NCI-H1417 treated with DMSO at 0.1 percent for 48 hours (cell line): ENCODE data around the gene RGS11.

ENCODE experiments used
- DNase-seq: peaks from one replicate; lab custom pipeline; 2025; lab: John Stamatoyannopoulos, UW

RGS11 gene

DNA sequence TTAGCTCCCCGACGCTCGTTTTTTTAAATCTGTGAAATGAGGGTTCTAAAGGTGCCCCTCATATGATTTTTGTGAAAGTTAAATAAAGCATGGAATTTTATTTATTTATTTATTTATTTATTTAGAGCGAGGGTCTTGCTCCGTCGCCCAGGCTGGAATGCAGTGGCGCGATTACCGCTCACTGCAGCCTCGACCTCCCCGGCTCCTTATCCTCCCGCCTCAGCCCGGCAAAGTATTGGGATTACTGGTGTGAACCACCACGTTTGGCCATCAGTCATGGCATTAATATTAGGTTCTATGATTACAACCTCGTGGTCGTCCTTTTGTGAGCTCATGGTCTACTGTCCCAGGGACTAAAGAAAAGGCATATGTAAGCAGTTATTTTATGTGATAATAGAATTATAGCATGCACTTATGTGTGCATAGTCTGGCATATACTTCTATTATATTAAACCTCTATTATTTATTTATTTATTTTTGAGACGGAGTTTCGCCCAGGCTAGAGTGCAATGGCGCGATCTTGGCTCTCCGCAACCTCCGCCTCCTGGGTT is 45.9 kb downstream of the RGS11 start:
- DNase-seq, result no peak

DNA sequence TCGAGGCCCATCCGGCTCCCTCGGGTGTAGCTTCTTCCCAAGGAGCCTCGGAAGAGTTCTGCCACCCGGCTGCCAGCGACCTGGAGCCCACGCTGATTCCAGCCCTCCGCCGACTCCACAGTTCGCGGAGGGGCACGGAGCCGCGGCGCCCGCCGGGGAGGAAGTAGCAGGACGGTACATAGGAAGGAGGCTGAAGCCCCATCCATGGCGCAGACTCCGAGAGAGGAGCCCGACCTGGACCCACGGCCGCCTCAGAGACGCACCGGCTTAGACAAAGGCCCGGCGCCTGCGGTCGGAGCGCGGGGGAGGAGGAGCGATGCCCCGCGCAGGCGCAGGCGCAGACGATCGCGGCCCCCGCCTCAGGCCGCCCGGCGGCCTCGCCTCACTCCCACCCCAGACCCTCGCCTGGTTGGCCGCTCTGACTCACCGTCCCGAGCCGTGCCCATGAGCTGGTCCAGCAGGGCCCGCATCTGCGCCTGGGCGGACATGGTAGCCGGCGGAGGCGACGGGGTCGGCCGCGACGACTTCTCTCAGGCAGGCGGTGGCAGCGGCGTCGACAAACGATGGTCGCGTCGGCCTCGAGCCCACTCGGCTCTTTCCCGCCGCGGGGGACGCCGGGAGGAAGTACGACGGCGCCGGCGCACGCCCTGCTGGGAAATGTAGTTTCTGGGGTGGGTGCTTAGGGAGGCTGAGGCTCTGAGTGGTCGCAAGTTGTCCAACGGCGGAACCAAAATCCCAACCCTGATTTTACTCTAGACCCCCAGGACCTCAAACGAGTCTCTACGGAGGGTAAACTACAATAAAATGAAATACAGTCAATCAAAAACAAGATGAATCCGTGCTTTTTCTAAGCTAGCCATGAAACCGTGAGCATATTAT is 46.7 kb downstream of the RGS11 start, which contains the start of gene LUC7L:
LUC7L (minus strand) TSS at position 598 of the 879 bp plus-strand sequence; CDS start at position 488, 110 bp downstream.
- peak; percentile 22 for DNase-seq

DNA sequence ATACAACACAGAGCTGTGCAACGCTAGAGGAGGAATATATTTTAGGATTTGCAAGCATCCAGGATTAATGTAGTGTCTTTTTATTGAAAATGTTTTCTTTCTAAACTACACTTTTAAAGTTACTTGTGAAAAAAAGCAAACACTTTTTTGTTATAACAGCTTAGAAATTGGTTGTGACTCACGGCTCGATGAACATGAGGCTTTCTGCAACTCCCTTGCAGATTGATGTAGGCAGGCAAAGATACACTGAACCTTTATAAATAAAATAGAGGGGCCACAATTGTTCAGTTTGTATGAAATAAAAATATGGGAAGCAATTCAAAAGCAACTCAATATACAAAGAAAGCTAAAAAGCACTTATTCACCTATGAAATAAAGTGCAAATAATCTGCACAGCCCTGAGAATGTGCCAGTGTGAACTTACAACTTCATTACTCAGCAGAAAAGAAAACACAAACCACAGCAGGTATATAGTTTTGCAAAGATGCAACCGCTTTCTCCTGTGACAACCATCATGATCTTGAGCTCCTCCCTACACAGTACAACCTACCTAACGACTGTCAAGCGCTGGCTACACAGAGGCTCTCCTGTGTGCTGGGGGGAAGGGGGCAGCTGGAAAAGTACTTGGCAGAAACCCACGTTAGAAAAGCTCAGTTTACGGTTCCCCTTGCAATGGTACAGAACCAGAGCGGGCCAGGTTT is 47.4 kb downstream of the RGS11 start:
- DNase-seq, result no peak

DNA sequence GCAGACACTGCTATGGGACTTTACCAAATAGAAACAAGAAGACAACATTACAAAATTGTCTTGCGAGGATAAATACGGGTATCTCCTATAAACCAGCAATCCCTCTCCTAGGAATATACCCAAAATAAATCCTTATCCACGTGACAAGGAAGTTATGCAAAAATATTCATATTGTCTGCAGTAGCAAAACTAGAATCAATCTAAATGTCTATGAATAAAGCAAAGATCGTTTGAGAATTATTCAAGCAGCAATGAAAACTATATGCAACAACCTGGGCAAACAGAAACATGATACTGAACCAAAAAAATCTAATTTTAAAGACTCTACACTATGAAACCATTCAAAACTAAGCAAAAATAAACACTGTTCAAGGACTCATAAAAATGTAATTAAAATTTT is 55.7 kb downstream of the RGS11 start:
- DNase-seq, result no peak
